Esophagus muscularis mucosa (tissue), 4 donors: Measurements from ENCODE around the gene CCNY. TPM values are rescaled to one million over a fixed set of nuclear protein-coding genes. Genes with fewer than 3 reads are reported as not detected.

Experiments used
- DNase-seq: peaks from one replicate; pipeline ENCODE4 v3.0.0-alpha.2; 2017; ENCODE audit errors: extremely low spot score
- H3K27ac ChIP-seq, 4 donors: fragments of 200-600 bp; sonication (generic); replicated peaks in 1 of 4; 1 replicate in 3 of 4; 2 replicates in 1 of 4; pipeline ENCODE4 v1.5.1; 2016 to 2019; ENCODE audit warnings: mild to moderate bottlenecking in 1 of 4
- H3K27me3 ChIP-seq, 4 donors: fragments of 200-600 bp; sonication (generic); one replicate each; pipeline versions ENCODE4 v1.5.1 to v1.6.0; 2016 to 2019
- H3K36me3 ChIP-seq, 4 donors: fragments of 200-600 bp; sonication (generic); one replicate each; pipeline ENCODE4 v1.5.1; 2016 to 2019
- H3K4me1 ChIP-seq, 4 donors: fragments of 200-600 bp; sonication (generic); one replicate each; pipeline ENCODE4 v1.5.1; 2016 to 2019
- H3K4me3 ChIP-seq, 4 donors: fragments of 200-600 bp; sonication (generic); 1 replicate in 2 of 4; 2 replicates in 2 of 4; pipeline ENCODE4 v1.5.1; 2016 to 2019; ENCODE audit warnings: mild to moderate bottlenecking in 4 of 4, moderate library complexity in 1 of 4
- H3K9me3 ChIP-seq, 4 donors: fragments of 200-600 bp; sonication (generic); 1 replicate in 3 of 4; 2 replicates in 1 of 4; pipeline ENCODE4 v1.5.1; 2016 to 2019
- CTCF ChIP-seq, 3 experiments: fragments of 200-600 bp in 2 of 3; fragments of 450-650 bp in 1 of 3; sonication (generic) in 2 of 3; IDR thresholded peaks; one replicate each; pipeline ENCODE4 v1.5.1; 2017 to 2019; ENCODE audit warnings: antibody characterized with exemption in 3 of 3, mild to moderate bottlenecking in 2 of 3, moderate library complexity in 1 of 3
- EP300 ChIP-seq: sonication (generic); formaldehyde crosslinking; IDR thresholded peaks from one replicate; pipeline ENCODE4 v1.6.1; 2017; ENCODE audit warnings: antibody characterized with exemption
- POLR2A ChIP-seq: fragments of 450-650 bp; IDR thresholded peaks from one replicate; pipeline ENCODE4 v1.6.1; 2017; ENCODE audit warnings: antibody characterized with exemption, moderate library complexity, mild to moderate bottlenecking, low read depth
- POLR2AphosphoS5 ChIP-seq, 2 donors: sonication (generic); formaldehyde crosslinking; IDR thresholded peaks; one replicate each; pipeline ENCODE4 v1.6.1; 2017; ENCODE audit warnings: antibody characterized with exemption in 2 of 2
- WGBS: methylation state at CpG from one replicate; pipeline ENCODE4 v1.1.5; 2018; 5-methylcytosine and 5-hydroxymethylcytosine counted together
- intact Hi-C: fragments of 100-400 bp; cut with DNase I; formaldehyde crosslinking; loops from one replicate; pipeline ENCODE4 v1.15.1; 2023
- total RNA-seq, 4 donors: library from RNA; depleted of rRNA; stranded (reverse); fragments of >200 nt; gene quantifications; one replicate each; pipeline versions ENCODE4 v1.1.0 to v1.2.1, GENCODE V29; 2016

CCNY gene
- 10 to 100 TPM; 36.6 to 53.5 (median 47.0) TPM for total RNA-seq

- H3K4me1 ChIP-seq, result peaks cover 60 to 85% (median 83%) of the 10 kb centered on the region in 4 donors
Observed at GRCh38 chr10:35336084-35336831, at the start of gene CCNY. TSS of gene CCNY (plus strand) at chr10:35336509. CDS start at chr10:35337054, 545 bp downstream.

GRCh38 chr10:35289198-35289597, 47.1 kb upstream of the CCNY start:
- 89% methylated on average over 1 of the region's 1 CpG for WGBS
- Histone ChIP-seq H3K36me3 (no peaks in the 10 kb centered on the region), H3K4me1 (no peaks in the 10 kb centered on the region), H3K9me3 (no peaks in the 10 kb centered on the region), H3K4me3 (no peak overlapping the region), H3K27ac (no peak overlapping the region), H3K27me3 (no peaks in the 10 kb centered on the region)
- intact Hi-C loops, result no loop called here
- no peak for TF ChIP-seq CTCF (IDR thresholded peaks at IDR 0.05)
- no peak for TF ChIP-seq EP300
- TF ChIP-seq POLR2AphosphoS5 (IDR thresholded peaks at IDR 0.05), result no peak
- TF ChIP-seq POLR2A, result no peak
- no peak for DNase-seq

More at GRCh38 chr10:35336084-35336831, at the start of gene CCNY:
- no peak for DNase-seq
- WGBS, result under 1% methylated on average over 48 of the region's 109 CpGs
- TF ChIP-seq EP300 (no peak), POLR2AphosphoS5 (IDR thresholded peaks at IDR 0.05) (peak; percentile 70 to 87), POLR2A (peak; percentile 57)
- no peaks in the 10 kb centered on the region for H3K27me3 ChIP-seq
- peak within 1 kb of the TSS; percentile 86 to 91 (median 90) for H3K27ac ChIP-seq
- peak within 1 kb of the TSS; percentile 91 to 95 (median 95) for H3K4me3 ChIP-seq
- H3K9me3 ChIP-seq, result no peaks in the 10 kb centered on the region
- H3K36me3 ChIP-seq, result no peaks in the 10 kb centered on the region
- intact Hi-C loops, result loop anchor here (5.0 to 10.0 kb wide), 2 partner anchors 81 to 119 kb away; no protein-coding TSS in a partner anchor

GRCh38 chr10:35294506-35294905, 41.8 kb upstream of the CCNY start:
- Histone ChIP-seq H3K4me1 (no peaks in the 10 kb centered on the region), H3K27me3 (no peaks in the 10 kb centered on the region), H3K36me3 (no peaks in the 10 kb centered on the region), H3K9me3 (no peaks in the 10 kb centered on the region), H3K27ac (no peak overlapping the region), H3K4me3 (no peak overlapping the region)
- intact Hi-C loops, result no loop called here
- 86% methylated on average over 1 of the region's 1 CpG for WGBS
- TF ChIP-seq EP300 (no peak), POLR2AphosphoS5 (IDR thresholded peaks at IDR 0.05) (no peak), POLR2A (no peak), CTCF (IDR thresholded peaks at IDR 0.05) (no peak)
- DNase-seq, result no peak

GRCh38 chr10:35299016-35299415, 37.3 kb upstream of the CCNY start:
- peaks cover 0 to 16% (median 0%) of the 10 kb centered on the region in 4 donors for H3K27me3 ChIP-seq
- WGBS, result 35% methylated on average over 3 of the region's 3 CpGs
- no peak for DNase-seq
- H3K9me3 ChIP-seq, result no peaks in the 10 kb centered on the region
- no peak for TF ChIP-seq POLR2A
- TF ChIP-seq EP300, result no peak
- TF ChIP-seq CTCF (IDR thresholded peaks at IDR 0.05), result no peak
- no peak for TF ChIP-seq POLR2AphosphoS5 (IDR thresholded peaks at IDR 0.05)
- H3K27ac ChIP-seq, result no peak overlapping the region
- intact Hi-C loops, result no loop called here
- H3K4me3 ChIP-seq, result no peak overlapping the region
- H3K36me3 ChIP-seq, result no peaks in the 10 kb centered on the region
- no peaks in the 10 kb centered on the region for H3K4me1 ChIP-seq

GRCh38 chr10:35300063-35300699, 36.1 kb upstream of the CCNY start:
- no peak overlapping the region for H3K27ac ChIP-seq
- H3K4me3 ChIP-seq, result no peak overlapping the region
- TF ChIP-seq CTCF (IDR thresholded peaks at IDR 0.05), result no peak
- no peak for TF ChIP-seq POLR2A
- no peak for TF ChIP-seq EP300
- no peak for TF ChIP-seq POLR2AphosphoS5 (IDR thresholded peaks at IDR 0.05)
- H3K9me3 ChIP-seq, result no peaks in the 10 kb centered on the region
- WGBS, result 65% methylated on average over 11 of the region's 11 CpGs
- intact Hi-C loops, result no loop called here
- no peaks in the 10 kb centered on the region for H3K4me1 ChIP-seq
- peaks cover 0 to 18% (median 0%) of the 10 kb centered on the region in 4 donors for H3K27me3 ChIP-seq
- DNase-seq, result no peak
- H3K36me3 ChIP-seq, result no peaks in the 10 kb centered on the region
